IPS DF 19.7 (cell line): ENCODE data around the gene PRKCH.

ENCODE experiments used
- DNase-seq: peaks from one replicate; pipeline ENCODE4 v3.0.0-alpha.2; 2013; ENCODE audit warnings: low read depth, low spot score

PRKCH gene

DNA sequence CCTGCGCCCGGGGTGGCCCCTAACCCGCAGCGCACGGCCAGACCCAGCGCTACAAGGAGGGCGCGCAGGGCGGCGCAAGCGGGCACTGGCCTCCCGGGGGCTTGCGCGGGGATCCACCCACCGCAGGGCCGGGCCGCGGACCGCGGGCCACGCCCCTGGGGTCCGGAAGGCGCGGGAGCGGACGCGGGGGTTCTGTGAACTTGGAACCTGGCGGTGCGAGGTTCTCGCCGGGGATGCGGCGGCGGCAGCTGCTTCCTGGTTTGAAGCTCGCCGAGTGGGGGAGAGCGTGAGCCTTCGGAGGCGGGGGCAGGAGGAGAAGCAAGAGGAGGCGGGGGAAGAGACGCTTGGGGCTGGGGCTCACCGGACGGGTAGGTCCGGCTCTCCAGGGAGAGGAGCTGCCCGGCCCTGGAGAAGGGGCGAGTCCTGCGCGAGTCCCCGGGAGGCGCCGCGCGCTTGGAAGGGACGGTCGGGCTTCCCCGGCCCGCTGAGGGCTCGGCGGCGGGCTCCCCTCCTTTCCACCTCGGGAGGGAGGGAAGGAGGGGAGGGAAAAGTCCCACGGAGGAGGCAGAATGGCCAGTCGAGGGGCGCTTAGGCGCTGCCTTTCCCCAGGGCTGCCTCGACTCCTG lies at the start of gene PRKCH:
Gene PRKCH, plus strand, starts transcription at position 195 of the 626 bp plus-strand sequence. CDS start 523 bp downstream, outside the sequence.
- no peak for DNase-seq

DNA sequence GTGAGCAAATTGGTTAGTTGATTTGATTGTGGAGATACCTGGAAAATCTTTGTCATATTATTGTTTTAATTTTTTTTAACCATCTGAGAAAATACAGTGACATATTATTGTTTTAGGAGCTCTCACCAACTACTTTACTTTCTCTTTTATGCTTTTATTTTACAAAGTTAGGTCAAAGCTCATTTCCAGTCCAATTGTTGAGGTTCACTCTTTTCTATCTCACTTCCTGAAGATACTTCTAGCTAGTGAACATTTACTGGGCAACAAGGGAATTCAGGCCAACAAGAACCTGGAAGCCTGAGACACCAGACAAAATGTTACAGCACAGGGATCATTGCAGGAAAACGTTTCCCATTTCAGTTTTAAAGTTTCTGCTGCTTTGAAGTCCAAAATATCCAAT lies 44.1 kb upstream of the PRKCH start:
- DNase-seq: no peak

DNA sequence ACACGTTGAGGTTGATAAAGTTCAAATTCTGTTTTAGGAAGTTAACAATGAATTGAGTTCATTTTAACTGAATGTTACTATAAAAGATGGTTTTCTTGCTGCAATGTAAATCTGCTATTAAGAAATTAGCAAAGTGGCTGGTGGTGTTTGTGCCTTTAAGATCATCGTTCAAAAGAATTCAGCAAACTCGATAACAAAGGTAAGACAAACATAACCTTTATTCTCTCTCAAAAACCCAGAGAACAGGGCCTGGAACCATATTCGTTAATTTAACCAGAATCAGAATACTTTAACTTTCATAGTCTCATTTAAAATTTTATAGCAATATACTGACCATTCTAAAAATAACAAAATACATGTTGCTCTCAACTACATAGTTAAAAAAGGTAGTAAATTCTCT lies 43.6 kb upstream of the PRKCH start:
- DNase-seq: no peak

GRCh38 chr14:61279082-61279481 lies 42.3 kb upstream of the PRKCH start:
- DNase-seq: no peak

GRCh38 chr14:61280092-61280525 lies 41.3 kb upstream of the PRKCH start:
- DNase-seq: no peak

DNA sequence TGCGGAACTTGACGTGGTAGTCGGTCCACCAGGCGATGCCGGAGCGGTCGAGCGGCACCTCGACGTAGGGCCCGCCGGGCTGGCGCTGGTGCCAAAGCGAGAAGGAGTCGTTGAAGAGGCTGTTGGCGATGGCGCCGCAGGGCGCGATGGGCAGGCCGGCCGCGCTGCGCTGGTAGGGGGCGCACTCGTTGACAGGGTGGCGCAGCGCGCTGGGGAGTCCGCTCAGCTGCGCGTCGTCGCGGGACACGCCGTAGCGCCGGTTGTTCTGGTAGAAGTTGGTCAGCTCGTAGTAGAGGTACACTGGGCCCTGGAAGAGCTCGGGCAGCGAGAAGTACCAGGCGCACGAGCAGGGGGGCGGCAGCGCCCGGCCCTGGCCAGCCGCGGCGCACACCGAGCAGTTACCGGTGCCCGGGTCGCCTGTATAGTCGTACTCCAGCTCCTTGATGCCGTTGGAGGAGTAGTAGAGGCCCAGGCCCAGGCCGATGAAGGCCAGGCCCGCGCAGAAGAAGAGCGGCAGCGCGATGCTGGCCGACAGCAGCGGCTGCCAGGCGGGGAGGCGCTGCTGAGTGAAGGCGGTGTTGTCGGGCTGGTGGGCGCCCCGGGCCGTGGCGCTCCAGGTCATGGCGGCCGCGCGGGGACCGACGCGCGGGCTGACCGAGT lies 40.7 kb upstream of the PRKCH start:
- no peak for DNase-seq

GRCh38 chr14:61281186-61281947 lies 40.0 kb upstream of the PRKCH start, which contains the start of gene TMEM30B:
TMEM30B (minus strand) TSS chr14:61281338; CDS start chr14:61281147, 191 bp downstream.
- DNase-seq: peak; percentile 88

DNA sequence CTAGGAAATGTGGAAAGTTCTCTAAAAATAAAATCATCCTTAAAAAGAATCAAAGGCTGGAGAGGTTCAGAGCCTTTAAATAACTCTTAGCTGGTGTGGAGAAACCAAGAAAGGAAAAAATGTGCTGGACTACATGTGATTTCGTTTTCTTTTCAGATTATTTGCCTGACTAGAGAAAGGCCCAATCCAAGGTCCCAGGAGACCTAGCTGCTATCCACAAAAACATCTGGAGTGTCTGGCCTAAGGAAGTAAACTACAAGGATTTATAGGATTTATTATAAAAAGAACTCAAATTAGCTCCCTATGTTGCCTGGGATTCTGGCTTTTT lies 39.5 kb upstream of the PRKCH start:
- DNase-seq: no peak

GRCh38 chr14:61282746-61283145 lies 38.6 kb upstream of the PRKCH start:
- no peak for DNase-seq

GRCh38 chr14:61284001-61284400 lies 37.4 kb upstream of the PRKCH start:
- DNase-seq: no peak

DNA sequence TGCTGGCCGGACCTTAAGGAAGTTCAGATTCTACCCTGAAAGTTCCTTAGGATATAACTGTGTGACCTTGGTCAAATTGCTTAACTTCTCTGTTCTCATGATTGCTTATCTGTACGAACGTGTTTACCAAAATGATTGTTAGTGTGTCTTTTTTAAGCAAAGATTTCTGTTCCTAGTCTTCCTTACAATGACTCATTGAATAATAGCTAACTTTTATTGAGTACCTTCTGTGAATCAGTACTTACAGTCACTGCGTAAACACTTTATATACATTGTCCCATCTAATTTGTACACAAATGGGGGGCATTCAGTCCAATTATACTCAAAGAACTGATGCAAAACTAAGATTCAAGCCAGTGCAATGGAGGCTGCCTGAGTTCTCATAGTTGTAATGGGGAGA lies 36.0 kb upstream of the PRKCH start:
- no peak for DNase-seq

- DNase-seq: no peak
These were observed 34.2 kb upstream of the PRKCH start for GRCh38 chr14:61287196-61287595.

DNA sequence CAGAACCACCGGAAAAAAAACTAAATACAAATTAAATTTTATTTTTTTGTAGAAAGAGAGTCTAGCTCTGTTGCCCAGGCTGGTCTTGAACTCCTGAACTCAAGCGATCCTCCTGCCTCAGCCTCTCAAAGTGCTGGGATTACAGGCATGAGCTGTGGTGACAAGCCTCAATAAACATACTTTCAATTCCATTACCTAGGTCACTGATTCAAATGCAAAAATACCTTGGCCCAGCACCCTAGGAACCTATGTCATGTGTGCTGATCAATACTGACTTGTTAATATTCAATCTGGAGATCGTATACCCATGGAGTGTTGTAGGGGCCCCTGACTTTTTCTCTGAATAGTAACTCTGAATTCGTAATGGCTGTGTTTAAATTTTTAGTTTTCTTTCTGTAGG lies 33.2 kb upstream of the PRKCH start:
- DNase-seq: no peak

GRCh38 chr14:61288720-61289119 lies 32.7 kb upstream of the PRKCH start:
- no peak for DNase-seq

- DNase-seq: no peak
These were observed 30.7 kb upstream of the PRKCH start for GRCh38 chr14:61290701-61291100.

- DNase-seq: no peak
These were observed 25.2 kb upstream of the PRKCH start for GRCh38 chr14:61296151-61296550.

GRCh38 chr14:61296719-61297502 lies 24.5 kb upstream of the PRKCH start:
- DNase-seq: no peak

GRCh38 chr14:61297581-61297980 lies 23.8 kb upstream of the PRKCH start:
- no peak for DNase-seq

DNA sequence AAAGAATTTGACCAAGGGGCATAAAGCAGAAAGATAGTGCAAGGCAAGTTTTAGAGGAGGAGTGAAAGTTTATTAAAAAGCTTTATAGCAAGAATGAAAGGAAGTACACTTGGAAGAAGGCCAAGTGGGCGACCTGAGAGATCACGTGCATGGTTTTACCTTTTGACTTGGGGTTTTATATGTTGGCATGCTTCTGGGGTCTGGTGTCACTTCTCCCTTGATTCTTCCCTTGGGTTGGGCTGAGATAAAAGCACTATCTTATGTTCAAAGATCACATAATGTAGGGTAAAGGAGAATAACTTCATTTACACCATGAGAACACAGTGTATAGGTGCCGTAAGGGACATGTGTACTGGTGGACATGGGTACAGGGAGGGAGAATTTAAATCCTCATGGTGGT lies 22.6 kb upstream of the PRKCH start:
- DNase-seq: no peak

- DNase-seq: no peak
These were observed 21.2 kb upstream of the PRKCH start for GRCh38 chr14:61300209-61300608.

DNA sequence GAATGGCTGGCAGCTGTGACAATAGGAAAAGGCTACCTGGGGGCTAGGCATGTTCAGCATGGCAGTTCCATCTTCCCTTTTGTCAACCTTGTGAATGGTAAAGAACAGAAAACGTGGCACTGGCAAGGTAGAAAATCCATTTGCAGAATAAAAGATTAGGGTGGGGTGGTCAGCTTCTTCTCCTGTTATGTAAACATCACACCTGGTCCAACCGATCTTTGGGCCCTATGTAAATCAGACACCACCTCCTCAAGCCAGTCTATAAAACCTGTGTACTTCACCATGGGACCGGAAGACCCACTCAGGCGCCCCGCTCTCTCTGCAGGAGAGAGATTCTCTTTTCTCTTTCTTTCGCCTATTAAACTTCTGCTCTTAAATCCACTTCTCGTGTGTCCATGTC lies 20.6 kb upstream of the PRKCH start:
- no peak for DNase-seq

GRCh38 chr14:61304688-61305087 lies 16.7 kb upstream of the PRKCH start:
- DNase-seq: no peak
